HG02885 (cell line): ENCODE results near the gene TNC.

Source experiments
- ATAC-seq: cut with Tn5 transposase; IDR thresholded peaks from one replicate; pipeline ENCODE4 v1.9.1; 2021; ENCODE audit warnings: mild to moderate bottlenecking; ENCODE audit not compliant: unreplicated experiment, poor library complexity

The TNC gene

DNA sequence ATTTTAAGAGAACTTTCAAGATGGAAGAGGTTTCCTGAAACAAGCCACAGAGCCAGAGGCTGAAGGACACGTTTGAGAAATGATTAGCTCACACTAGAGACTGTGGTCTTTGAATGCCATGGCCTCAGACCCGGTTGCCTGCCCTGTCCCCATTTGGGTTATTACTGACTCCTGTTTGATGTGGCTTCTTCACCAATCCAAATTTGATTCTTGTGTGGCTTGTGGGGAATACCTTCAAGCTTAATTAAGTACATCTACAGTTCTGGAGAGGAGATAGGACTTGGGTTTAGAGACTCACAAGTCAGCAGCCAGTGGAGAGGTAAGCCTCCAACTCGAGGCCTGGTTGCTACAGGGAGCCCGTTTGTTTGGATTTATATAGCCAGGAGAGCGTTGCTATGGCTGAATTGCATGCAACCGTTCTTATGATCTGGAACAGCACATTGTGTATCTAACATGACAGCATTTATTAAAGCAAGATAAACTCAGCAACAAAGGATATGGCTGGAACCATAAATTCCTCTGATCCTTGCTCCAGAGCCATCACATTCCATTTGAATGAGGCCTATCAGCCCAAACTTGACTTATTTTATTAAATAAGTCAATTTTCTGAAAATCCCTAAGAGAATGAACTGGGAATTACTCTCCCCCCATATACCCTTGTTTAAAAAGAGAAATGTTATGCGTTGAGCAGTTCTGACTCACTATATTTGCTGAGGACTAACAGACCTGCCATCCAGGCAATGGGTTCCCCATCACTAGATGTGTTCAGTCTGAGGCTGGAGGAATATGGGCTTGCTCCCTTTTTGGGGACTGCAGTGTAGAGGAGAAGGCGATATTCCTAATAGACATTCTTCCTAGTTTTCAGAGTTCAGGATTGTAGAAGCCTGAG lies 99.2 kb downstream of the TNC start:
- ATAC-seq, result no peak

GRCh38 chr9:115016344-115016743 lies 101.6 kb downstream of the TNC start:
- ATAC-seq, result no peak

DNA sequence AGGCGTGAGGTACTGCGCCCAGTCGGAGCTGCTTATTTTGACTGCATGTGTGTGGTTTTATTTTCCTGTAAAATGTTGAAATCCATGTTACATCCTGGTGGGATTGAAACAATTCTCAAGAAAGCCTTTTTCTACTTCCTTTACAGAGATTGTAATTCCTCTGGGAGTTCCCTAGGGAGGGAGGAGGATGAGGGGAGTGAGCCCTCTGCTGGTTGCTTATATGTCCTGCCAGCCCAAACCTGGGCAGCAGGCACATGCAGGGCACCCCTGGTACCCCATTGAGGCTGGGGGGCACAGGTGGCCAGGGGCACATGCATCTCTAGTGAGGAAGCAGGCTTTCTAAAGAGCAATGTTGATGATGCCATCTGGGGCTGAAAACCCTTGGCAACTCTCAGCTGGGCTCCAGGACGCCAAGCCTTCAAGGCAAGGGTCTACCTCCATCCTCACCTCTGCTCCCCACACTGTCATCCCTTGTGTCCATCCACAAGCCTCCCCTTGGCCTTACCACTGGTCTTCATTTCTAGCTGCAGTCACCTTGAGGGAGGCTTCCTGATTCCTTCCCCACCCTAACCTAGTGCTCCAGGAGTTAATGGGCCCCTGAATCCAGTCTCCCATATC lies 102.8 kb downstream of the TNC start:
- ATAC-seq, result no peak

DNA sequence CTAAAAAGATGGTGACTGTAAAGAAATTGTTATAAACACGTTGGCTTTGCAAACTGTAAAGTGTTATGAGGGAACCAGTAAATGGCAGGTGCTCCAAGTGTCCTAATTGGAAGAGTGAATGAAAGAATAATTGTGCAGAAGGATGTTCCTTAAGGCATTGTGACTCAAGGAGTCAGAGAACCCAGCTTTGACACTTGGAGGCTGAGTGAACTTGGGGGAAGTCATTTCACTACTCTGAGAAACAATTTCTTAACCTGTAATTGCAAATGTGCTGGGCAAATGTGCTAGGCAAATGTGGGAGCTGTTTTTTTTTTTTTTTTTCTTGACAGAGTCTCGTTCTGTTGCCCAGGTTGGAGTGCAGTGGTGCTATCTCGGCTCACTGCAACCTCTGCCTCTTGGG lies 103.5 kb downstream of the TNC start:
- ATAC-seq, result no peak

DNA sequence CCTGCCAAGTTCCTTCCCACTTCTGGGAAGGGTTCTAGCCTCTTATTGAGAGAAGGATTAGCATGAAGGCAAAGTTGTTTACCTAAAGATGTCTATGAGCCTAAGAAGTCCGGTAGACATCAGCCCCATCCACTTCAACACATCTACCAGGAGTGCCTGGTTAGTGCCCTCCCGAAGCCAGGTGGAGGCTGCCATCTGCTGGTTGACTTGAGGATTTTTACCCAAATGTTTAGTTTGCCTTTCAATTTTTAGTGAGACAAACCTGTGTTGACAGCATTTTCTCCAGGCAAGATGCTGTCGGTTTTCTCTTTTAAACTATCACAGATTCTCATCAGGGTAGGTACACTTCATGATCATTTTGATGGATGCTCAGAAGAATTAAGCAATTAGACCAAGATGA lies 104.0 kb downstream of the TNC start:
- ATAC-seq, result peak; percentile 77

GRCh38 chr9:115012486-115012885 lies 105.5 kb downstream of the TNC start:
- no peak for ATAC-seq

DNA sequence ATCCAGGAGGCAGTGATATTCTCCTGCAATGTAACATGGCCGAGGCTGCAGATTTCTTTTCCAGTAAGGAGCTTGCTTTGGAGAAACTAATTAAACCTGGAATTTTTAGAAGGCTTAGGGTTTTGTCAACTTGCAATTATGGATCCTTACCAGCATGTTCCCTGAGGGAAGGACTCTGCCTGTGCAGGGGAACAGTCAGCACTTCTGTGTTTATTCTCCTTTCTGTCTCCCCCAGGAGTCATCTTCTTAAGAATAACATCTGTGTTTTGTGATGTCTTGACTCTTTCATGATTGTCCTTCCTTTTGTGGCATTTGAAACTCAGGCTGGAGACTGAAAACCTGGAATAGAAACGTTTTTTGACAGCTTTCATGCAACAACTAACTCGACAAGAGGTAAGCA lies 107.1 kb downstream of the TNC start:
- ATAC-seq, result no peak

DNA sequence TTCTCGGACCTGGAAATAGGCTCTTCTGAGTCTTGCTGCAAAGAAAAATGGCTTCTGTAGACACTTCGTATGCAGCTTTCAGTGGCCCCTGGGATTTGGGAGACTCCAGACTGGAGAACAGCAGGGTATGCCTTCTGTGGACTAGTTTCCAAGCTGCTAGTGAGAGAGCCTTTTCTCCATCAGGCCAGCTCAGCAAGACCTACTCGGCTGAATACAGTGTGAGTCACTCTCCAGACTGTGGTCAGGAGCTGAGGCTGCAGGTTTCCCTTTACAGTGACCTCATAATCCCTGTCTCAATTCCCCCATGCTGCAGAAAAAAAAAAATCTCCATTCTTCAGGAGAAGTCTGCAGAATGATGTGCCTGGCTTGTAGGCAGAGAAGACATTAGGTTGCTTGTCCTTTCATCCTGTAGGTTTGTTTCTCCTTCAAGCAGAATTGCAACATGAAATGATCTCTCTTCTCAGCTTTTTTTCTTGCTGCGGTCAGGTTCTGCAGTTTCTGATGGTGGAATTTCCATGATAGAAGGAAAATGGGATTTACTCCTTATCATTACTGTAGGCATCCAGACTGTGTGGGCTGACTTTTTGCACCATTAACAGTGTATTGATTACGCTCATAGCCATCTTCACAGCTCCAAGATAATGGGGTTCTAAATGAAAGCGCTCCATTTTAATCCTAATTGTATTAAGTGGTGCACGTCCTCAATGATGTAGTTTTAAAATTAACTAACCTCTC lies 109.3 kb downstream of the TNC start:
- no peak for ATAC-seq

DNA sequence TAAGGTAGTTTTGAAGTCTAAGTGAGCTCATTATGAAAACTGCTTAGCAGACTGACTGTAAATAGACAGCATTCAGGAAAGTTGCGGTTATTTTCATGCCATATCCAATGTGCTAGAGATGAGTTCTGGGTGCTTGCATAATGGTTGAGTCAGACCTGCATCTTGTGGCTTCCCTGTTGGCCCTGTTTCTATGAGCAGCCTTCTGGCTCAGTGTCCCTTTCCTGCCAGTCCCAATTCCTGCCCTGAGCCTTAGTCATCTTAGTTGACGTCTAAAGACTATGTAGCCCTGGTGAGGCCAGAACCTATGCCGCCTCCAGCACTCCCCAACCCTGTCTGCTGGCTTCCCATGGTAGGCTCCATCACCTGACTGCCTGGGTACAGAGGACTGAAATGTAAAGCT lies 111.3 kb downstream of the TNC start:
- no peak for ATAC-seq

DNA sequence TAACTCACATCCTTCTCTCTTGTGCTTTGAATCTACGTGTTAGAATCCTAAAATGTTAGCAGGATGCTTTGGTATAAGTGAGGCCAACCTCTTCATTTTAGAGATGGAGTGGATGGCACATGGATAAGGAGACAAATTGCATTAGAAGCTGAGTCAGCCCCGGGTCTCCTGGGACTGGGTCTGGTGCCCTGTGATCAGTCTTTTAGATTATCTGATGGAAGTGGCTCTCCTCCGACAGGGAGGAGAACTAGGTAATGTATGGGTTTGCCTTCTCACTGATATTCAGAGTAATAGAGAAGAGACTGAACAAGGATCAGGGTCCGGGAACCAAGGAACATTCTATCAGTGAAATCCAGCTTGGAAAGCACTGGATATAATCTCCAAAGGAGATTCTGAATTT lies 112.6 kb downstream of the TNC start:
- no peak for ATAC-seq

DNA sequence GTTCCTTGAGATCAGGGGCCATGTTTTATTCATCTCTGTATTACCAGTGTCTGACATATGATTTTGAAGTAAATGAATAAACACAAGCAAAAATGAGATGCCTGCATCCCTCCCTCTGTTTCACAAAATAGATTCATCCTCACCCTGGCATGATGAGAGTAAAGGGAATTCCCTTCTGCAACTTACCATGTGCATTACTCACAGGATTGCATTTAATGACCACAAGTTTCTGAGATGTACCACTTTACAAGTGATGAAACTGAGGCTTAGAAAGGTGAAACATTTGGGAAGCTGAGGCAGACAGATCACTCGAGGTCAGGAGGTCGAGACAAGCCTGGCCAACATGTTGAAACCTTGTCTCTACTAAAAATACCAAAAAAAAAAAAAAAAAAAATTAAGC lies 113.4 kb downstream of the TNC start:
- no peak for ATAC-seq

- no peak for ATAC-seq
Observed at GRCh38 chr9:115002371-115003120, 115.4 kb downstream of the TNC start.

- ATAC-seq, result peak; percentile 40
Observed at GRCh38 chr9:115000217-115000639, 117.7 kb downstream of the TNC start.

DNA sequence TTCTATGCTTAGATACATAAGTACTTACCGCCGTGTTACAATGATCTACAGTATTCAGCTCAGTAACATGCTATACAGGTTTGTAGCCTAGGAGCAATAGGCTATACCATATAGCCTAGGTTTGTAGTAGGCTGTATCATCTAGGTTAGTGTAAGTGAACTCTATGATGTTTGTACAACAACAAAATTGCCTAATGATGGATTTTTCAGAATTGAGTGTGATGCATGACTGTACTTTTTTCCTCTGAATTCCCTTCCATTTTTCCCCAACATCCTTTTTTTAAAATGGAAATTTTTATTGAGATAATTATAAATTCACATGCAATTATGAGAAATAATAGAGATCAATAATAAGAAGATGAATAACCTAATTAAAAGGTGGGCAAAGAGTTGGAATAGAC lies 119.6 kb downstream of the TNC start:
- no peak for ATAC-seq

DNA sequence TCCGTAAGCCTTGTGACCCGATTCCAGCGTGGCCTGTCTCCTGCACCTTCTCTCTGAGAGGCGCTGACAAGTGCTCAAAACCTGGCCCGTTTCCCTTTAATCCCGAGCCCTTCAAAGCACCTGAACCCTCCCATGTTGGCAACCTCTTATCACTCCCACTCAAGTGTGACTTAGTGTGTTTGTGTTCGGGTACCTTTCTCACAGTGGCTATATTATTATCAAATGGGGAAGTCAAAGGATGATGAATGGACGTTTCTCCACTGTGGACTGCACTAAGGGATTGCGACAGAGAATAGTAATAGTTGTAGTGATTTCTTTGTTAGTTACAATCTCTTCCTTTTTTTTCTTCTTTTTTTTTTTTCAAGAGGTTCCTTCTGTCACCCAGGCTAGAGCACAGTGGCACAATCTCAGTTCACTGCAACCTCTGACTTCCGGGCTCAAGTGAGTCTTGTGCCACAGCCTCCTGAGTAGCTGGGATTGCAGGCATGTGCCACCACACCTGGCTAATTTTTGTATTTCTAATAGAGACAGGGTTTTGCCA lies 122.2 kb downstream of the TNC start:
- ATAC-seq, result no peak

GRCh38 chr9:114994768-114995167 lies 123.2 kb downstream of the TNC start:
- no peak for ATAC-seq

GRCh38 chr9:114991861-114992260 lies 126.1 kb downstream of the TNC start:
- no peak for ATAC-seq

- no peak for ATAC-seq
Observed at GRCh38 chr9:114990901-114991300, 127.1 kb downstream of the TNC start.

GRCh38 chr9:114989600-114990410 lies 128.2 kb downstream of the TNC start:
- peak; percentile 55 for ATAC-seq
